Esophagus squamous epithelium (tissue), 5 donors: ENCODE data around the gene TRIM67. TPM values are rescaled to one million over a fixed set of nuclear protein-coding genes. Genes with fewer than 3 reads are reported as not detected.

Source experiments
- DNase-seq: peaks from one replicate; lab custom pipeline; 2025; lab: John Stamatoyannopoulos, UW
- H3K27ac ChIP-seq, 4 donors: fragments of 200-600 bp; sonication (generic); one replicate each; pipeline ENCODE4 v1.5.1; 2016 to 2019; ENCODE audit warnings: mild to moderate bottlenecking in 1 of 4
- H3K27me3 ChIP-seq, 4 donors: fragments of 200-600 bp; sonication (generic); 1 replicate in 3 of 4; 2 replicates in 1 of 4; pipeline versions ENCODE4 v1.5.1 to v1.6.0; 2017 to 2021; ENCODE audit warnings: antibody characterized with exemption in 1 of 4
- H3K36me3 ChIP-seq, 3 donors: fragments of 200-600 bp; sonication (generic); one replicate each; pipeline ENCODE4 v1.5.1; 2016 to 2019
- H3K4me1 ChIP-seq, 3 donors: fragments of 200-600 bp; sonication (generic); one replicate each; pipeline ENCODE4 v1.5.1; 2017 to 2019
- H3K4me3 ChIP-seq, 4 donors: fragments of 200-600 bp; sonication (generic); 1 replicate in 3 of 4; 2 replicates in 1 of 4; pipeline ENCODE4 v1.5.1; 2016 to 2019; ENCODE audit warnings: mild to moderate bottlenecking in 2 of 4, moderate library complexity in 1 of 4
- H3K9me3 ChIP-seq, 3 donors: fragments of 200-600 bp; sonication (generic); one replicate each; pipeline ENCODE4 v1.5.1; 2016 to 2019
- CTCF ChIP-seq, 6 experiments: fragments of 450-650 bp in 4 of 6; fragments of 200-600 bp in 2 of 6; sonication (generic) in 2 of 6; IDR thresholded peaks; one replicate each; pipeline ENCODE4 v1.5.1; 2016 to 2019; ENCODE audit warnings: antibody characterized with exemption in 6 of 6, mild to moderate bottlenecking in 4 of 6, moderate library complexity in 4 of 6
- POLR2A ChIP-seq, 4 donors: fragments of 450-650 bp; IDR thresholded peaks; one replicate each; pipeline ENCODE4 v1.6.1; 2017; ENCODE audit warnings: antibody characterized with exemption in 4 of 4, mild to moderate bottlenecking in 4 of 4, moderate library complexity in 3 of 4
- WGBS, 2 donors: methylation state at CpG; one replicate each; pipeline ENCODE4 v1.1.5; 2018; 5-methylcytosine and 5-hydroxymethylcytosine counted together
- intact Hi-C: fragments of 100-400 bp; cut with DNase I; formaldehyde crosslinking; loops from one replicate; pipeline ENCODE4 v1.15.0; 2022
- total RNA-seq, 4 donors: library from RNA; depleted of rRNA; stranded (reverse); fragments of >200 nt; gene quantifications; one replicate each; pipeline ENCODE4 v1.1.0, GENCODE V29; 2016
- donor health status: DM: yes; HTN: yes; CAD: no.

The TRIM67 gene
- total RNA-seq, 4 donors from 2014 or later = not detected

GRCh38 chr1:231178970-231179369 lies 17.1 kb downstream of the TRIM67 start:
- Histone ChIP-seq H3K27ac (no peak overlapping the region), H3K9me3 (peaks cover 0 to 8% (median 7%) of the 10 kb centered on the region in 3 donors), H3K4me3 (no peak overlapping the region), H3K36me3 (no peaks in the 10 kb centered on the region), H3K27me3 (peaks cover 0 to 97% (median 0%) of the 10 kb centered on the region in 4 donors), H3K4me1 (peaks cover 0 to 8% (median 0%) of the 10 kb centered on the region in 3 donors)
- WGBS, 2 donors = 85 to 95% methylated on average over 2 of the region's 2 CpGs
- no peak for DNase-seq
- TF ChIP-seq CTCF (IDR thresholded peaks at IDR 0.05) (no peak), POLR2A (IDR thresholded peaks at IDR 0.05) (no peak)
- intact Hi-C loops = no loop called here

GRCh38 chr1:231180034-231180433 lies 18.2 kb downstream of the TRIM67 start:
- Histone ChIP-seq H3K4me1 (peaks cover 0 to 10% (median 0%) of the 10 kb centered on the region in 3 donors), H3K27me3 (peaks cover 0 to 98% (median 0%) of the 10 kb centered on the region in 4 donors), H3K36me3 (no peaks in the 10 kb centered on the region), H3K9me3 (peaks cover 0 to 8% (median 7%) of the 10 kb centered on the region in 3 donors), H3K4me3 (no peak overlapping the region), H3K27ac (no peak overlapping the region)
- DNase-seq = no peak
- intact Hi-C loops = no loop called here
- TF ChIP-seq POLR2A (IDR thresholded peaks at IDR 0.05) (no peak), CTCF (IDR thresholded peaks at IDR 0.05) (no peak)
- 93 to 100% methylated on average over 1 of the region's 1 CpG for WGBS, 2 donors

DNA sequence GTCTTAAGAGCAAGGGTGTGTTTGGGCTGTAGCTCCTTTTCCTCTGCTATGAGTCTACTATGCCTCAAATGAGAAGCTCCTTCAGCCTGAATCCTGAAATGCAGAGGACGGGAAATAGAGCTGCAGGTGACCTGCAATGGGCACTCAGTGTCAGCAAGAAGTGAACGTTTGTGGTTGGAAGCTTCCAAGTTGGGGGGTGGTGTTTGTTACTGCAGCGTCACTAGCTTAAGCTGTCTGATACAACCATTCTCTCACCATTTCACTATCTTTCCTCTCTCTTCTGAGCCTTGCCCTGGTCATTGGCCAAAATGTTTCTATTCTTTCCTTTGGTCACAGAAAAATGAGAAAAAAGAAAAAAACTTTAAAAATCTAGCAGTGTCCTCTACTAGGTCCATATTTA lies 19.4 kb downstream of the TRIM67 start:
- Histone ChIP-seq H3K27me3 (peaks cover 0 to 98% (median 0%) of the 10 kb centered on the region in 4 donors), H3K27ac (no peak overlapping the region), H3K4me3 (no peak overlapping the region), H3K4me1 (peaks cover 0 to 10% (median 0%) of the 10 kb centered on the region in 3 donors), H3K36me3 (no peaks in the 10 kb centered on the region), H3K9me3 (peaks cover 0 to 8% (median 7%) of the 10 kb centered on the region in 3 donors)
- TF ChIP-seq CTCF (IDR thresholded peaks at IDR 0.05) = no peak
- no peak for TF ChIP-seq POLR2A (IDR thresholded peaks at IDR 0.05)
- intact Hi-C loops = no loop called here
- DNase-seq = no peak
- WGBS, 2 donors = 56 to 71% methylated on average over 3 of the region's 3 CpGs

GRCh38 chr1:231182317-231182716 lies 20.5 kb downstream of the TRIM67 start:
- H3K27ac ChIP-seq = no peak overlapping the region
- DNase-seq = no peak
- no peak overlapping the region for H3K4me3 ChIP-seq
- H3K27me3 ChIP-seq = peaks cover 0 to 98% (median 0%) of the 10 kb centered on the region in 4 donors
- no peaks in the 10 kb centered on the region for H3K36me3 ChIP-seq
- WGBS, 2 donors = 72 to 84% methylated on average over 6 of the region's 6 CpGs
- TF ChIP-seq POLR2A (IDR thresholded peaks at IDR 0.05) (no peak), CTCF (IDR thresholded peaks at IDR 0.05) (no peak)
- intact Hi-C loops = no loop called here
- H3K9me3 ChIP-seq = peaks cover 0 to 8% (median 7%) of the 10 kb centered on the region in 3 donors
- H3K4me1 ChIP-seq = peaks cover 0 to 10% (median 0%) of the 10 kb centered on the region in 3 donors

GRCh38 chr1:231183639-231184590 lies 22.1 kb downstream of the TRIM67 start:
- 45 to 50% methylated on average over 11 to 13 of the region's 13 CpGs for WGBS, 2 donors
- Histone ChIP-seq H3K27ac (no peak overlapping the region), H3K36me3 (no peaks in the 10 kb centered on the region), H3K4me3 (no peak overlapping the region), H3K4me1 (peaks cover 0 to 10% (median 0%) of the 10 kb centered on the region in 3 donors), H3K9me3 (peaks cover 0 to 4% (median 3%) of the 10 kb centered on the region in 3 donors), H3K27me3 (peaks cover 0 to 98% (median 0%) of the 10 kb centered on the region in 4 donors)
- DNase-seq = no peak
- no peak for TF ChIP-seq CTCF (IDR thresholded peaks at IDR 0.05)
- no peak for TF ChIP-seq POLR2A (IDR thresholded peaks at IDR 0.05)
- intact Hi-C loops = no loop called here
